Colonic mucosa (tissue), 4 donors: ENCODE measurements around the gene SMAD3. TPM values are rescaled to one million over a fixed set of nuclear protein-coding genes. Genes with fewer than 3 reads are reported as not detected.

Source experiments
- DNase-seq: peaks from one replicate; pipeline ENCODE4 v3.0.0-alpha.2; 2020
- H3K27ac ChIP-seq: fragments of 200-600 bp; one replicate; pipeline ENCODE4 v1.8.0; 2021
- H3K27me3 ChIP-seq: fragments of 200-600 bp; one replicate; pipeline ENCODE4 v1.8.0; 2021
- H3K36me3 ChIP-seq: fragments of 200-600 bp; one replicate; pipeline ENCODE4 v1.8.0; 2021
- H3K4me1 ChIP-seq: fragments of 200-600 bp; one replicate; pipeline ENCODE4 v1.8.0; 2021; ENCODE audit warnings: mild to moderate bottlenecking
- H3K4me3 ChIP-seq: fragments of 200-600 bp; one replicate; pipeline ENCODE4 v1.8.0; 2021
- H3K9ac ChIP-seq, 2 donors: one replicate each; pipeline ENCODE4 v1.7.0; 2013; ENCODE audit warnings: control low read depth in 2 of 2, low read depth in 2 of 2, low read length in 2 of 2
- H3K9me3 ChIP-seq: fragments of 200-600 bp; one replicate; pipeline ENCODE4 v1.8.0; 2021
- CTCF ChIP-seq: fragments of 200-600 bp; IDR thresholded peaks from one replicate; pipeline ENCODE4 v1.8.0; 2022; ENCODE audit warnings: antibody characterized with exemption, mild to moderate bottlenecking
- intact Hi-C: fragments of 100-400 bp; cut with DNase I; formaldehyde crosslinking; loops from one replicate; pipeline ENCODE4 v1.14.1; 2022
- total RNA-seq, 2 donors: library from RNA; stranded (reverse); fragmentation: NEBNext Ultra II Directional in 1 of 2; extraction: Animal tissue kit (Norgen Biotek cat#: 25700) in 1 of 2; gene quantifications; one replicate each; pipeline ENCODE4 v1.2.1, GENCODE V29; 2021
- donor health status: healthy.
- donor health status: DM: no; HTN: no; CAD: no.
- donor health status: DM: no; HTN: no; CAD: no.

Gene SMAD3
- total RNA-seq, 2 donors from 2014 or later: 38.6 to 62.1 TPM

GRCh38 chr15:67110958-67111864 lies 45.8 kb downstream of the SMAD3 start:
- Histone ChIP-seq H3K36me3 (no peaks in the 10 kb centered on the region), H3K9me3 (no peaks in the 10 kb centered on the region), H3K4me3 (no peak overlapping the region), H3K27ac (no peak overlapping the region), H3K9ac (no peak overlapping the region), H3K4me1 (peaks cover 6% of the 10 kb centered on the region), H3K27me3 (no peaks in the 10 kb centered on the region)
- intact Hi-C loops: no loop called here
- DNase-seq: no peak
- no peak for TF ChIP-seq CTCF

DNA sequence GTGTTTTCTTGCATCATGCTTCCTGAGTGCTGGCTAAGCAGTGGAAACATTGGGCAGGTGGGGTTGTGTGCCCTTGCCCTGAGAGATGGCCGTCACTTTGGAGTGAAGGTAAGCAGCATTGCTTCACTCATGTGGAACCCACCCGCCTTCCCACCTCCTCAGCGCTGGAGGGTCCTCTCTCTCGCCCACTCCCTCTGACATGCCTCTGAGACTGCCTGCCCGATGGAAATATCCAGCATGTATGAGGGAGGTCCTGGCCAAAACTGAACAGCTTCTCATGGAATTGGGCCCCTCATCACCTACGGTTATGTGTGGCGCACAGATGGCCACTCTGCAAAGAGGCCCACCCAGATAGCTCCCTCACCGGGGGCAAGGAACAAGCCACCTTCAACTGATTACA lies 48.6 kb downstream of the SMAD3 start:
- Histone ChIP-seq H3K36me3 (no peaks in the 10 kb centered on the region), H3K9ac (no peak overlapping the region), H3K27ac (no peak overlapping the region), H3K4me1 (peaks cover 10% of the 10 kb centered on the region), H3K27me3 (no peaks in the 10 kb centered on the region), H3K4me3 (no peak overlapping the region), H3K9me3 (no peaks in the 10 kb centered on the region)
- DNase-seq: no peak
- intact Hi-C loops: no loop called here
- no peak for TF ChIP-seq CTCF

- peaks cover 18% of the 10 kb centered on the region for H3K4me1 ChIP-seq
- H3K9me3 ChIP-seq: no peaks in the 10 kb centered on the region
- H3K36me3 ChIP-seq: no peaks in the 10 kb centered on the region
- H3K27ac ChIP-seq: peak overlapping the region; percentile 33
- no peak for TF ChIP-seq CTCF
- no peak overlapping the region for H3K9ac ChIP-seq
- intact Hi-C loops: no loop called here
- DNase-seq: no peak
- no peak overlapping the region for H3K4me3 ChIP-seq
- no peaks in the 10 kb centered on the region for H3K27me3 ChIP-seq
Observed at GRCh38 chr15:67114846-67115585, 49.6 kb downstream of the SMAD3 start.

DNA sequence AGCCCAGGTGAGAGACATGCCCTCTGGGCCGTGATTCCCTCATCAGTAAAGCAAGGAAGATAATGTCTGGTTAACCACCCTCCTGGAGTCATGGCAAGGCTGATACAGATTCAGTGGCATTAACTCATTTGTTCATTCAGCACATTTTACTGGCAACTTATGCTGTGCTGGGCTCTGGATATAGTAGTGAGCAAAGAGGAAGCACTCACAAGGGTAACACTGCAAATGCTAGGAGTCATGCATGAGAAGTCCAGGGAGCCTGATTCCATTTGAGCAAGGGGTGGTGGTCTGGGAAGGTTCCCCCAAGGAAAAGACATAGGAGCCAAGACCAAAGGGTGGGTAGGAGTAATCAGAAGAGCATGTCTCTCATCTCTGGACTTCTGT lies 50.2 kb downstream of the SMAD3 start:
- intact Hi-C loops: no loop called here
- Histone ChIP-seq H3K4me3 (no peak overlapping the region), H3K9ac (no peak overlapping the region), H3K9me3 (no peaks in the 10 kb centered on the region), H3K36me3 (no peaks in the 10 kb centered on the region), H3K4me1 (peaks cover 24% of the 10 kb centered on the region), H3K27ac (peak overlapping the region; percentile 33), H3K27me3 (no peaks in the 10 kb centered on the region)
- TF ChIP-seq CTCF: no peak
- DNase-seq: no peak

DNA sequence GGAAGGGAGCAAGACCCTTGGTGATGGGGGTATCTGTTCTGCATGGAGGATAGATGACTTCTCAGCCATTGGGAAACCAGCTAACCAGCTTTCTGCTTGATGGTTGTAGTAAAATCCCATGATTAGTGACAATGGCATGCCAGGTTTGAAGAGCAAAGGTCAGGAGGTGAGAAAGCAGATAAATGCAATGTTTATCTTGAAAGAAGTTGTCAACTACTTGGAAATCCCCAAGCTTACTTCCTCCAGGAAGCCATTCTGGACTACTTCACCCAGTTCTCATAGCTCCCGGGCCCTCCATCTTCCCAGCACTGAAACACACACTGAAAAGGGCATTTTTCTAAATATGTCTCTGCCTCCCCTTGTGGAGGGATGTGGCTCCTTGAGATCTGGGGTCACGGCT lies 51.3 kb downstream of the SMAD3 start:
- peak; percentile 59 for DNase-seq
- Histone ChIP-seq H3K9me3 (no peaks in the 10 kb centered on the region), H3K4me3 (no peak overlapping the region), H3K9ac (peak overlapping the region in 1 of 2 donors; percentile 10), H3K4me1 (peaks cover 25% of the 10 kb centered on the region), H3K27ac (peak overlapping the region; percentile 42), H3K27me3 (no peaks in the 10 kb centered on the region), H3K36me3 (no peaks in the 10 kb centered on the region)
- no peak for TF ChIP-seq CTCF
- intact Hi-C loops: no loop called here
